Activated CD4-positive, alpha-beta T cell treated with anti-CD3 and anti-CD28 coated beads, Interleukin-10, Interleukin-2, amounts not matched to agents 100 ng/mL and 50 ng/mL, durations not matched to agents 16 hours and 8 hours (primary cell): Measurements from ENCODE around the gene LHX6.
A peak's percentile ranks its signal among the peaks of the same experiment; 100 is the strongest.

Experiments
- DNase-seq: peaks from one replicate; pipeline ENCODE4 v3.0.0-alpha.2; 2020

Gene LHX6

GRCh38 chr9:122228568-122229484 lies at the start of gene LHX6:
TSS of gene LHX6 (minus strand) at chr9:122228957. CDS start at chr9:122228740, 217 bp downstream.
- peak; percentile 16 for DNase-seq

- DNase-seq = no peak
Observed at GRCh38 chr9:122277285-122277897, 48.6 kb upstream of the LHX6 start.

- DNase-seq = no peak
Observed at GRCh38 chr9:122276096-122276495, 47.3 kb upstream of the LHX6 start.

- DNase-seq = no peak
Observed at GRCh38 chr9:122274055-122274454, 45.3 kb upstream of the LHX6 start.

GRCh38 chr9:122268041-122268814 lies 39.5 kb upstream of the LHX6 start:
- DNase-seq = no peak

- peak; percentile 63 for DNase-seq
Observed at GRCh38 chr9:122265149-122265915, 36.6 kb upstream of the LHX6 start.

- peak; percentile 93 for DNase-seq
Observed at GRCh38 chr9:122264360-122265148, 35.8 kb upstream of the LHX6 start, which contains the start of the genes MRRF and RBM18. TSS of gene MRRF (plus strand) at chr9:122264882. CDS start at chr9:122270892, 6,010 bp downstream. TSS of gene RBM18 (minus strand) at chr9:122264840. CDS start at chr9:122261492, 3,348 bp downstream.

- peak; percentile 2 for DNase-seq
Observed at GRCh38 chr9:122263699-122264349, 35.1 kb upstream of the LHX6 start.

GRCh38 chr9:122262073-122262472 lies 33.3 kb upstream of the LHX6 start:
- no peak for DNase-seq

GRCh38 chr9:122261469-122261881 lies 32.7 kb upstream of the LHX6 start:
- DNase-seq = no peak

GRCh38 chr9:122258886-122259415 lies 30.2 kb upstream of the LHX6 start:
- DNase-seq = no peak

GRCh38 chr9:122256206-122256605 lies 27.4 kb upstream of the LHX6 start:
- no peak for DNase-seq

- no peak for DNase-seq
Observed at GRCh38 chr9:122254761-122255160, 26.0 kb upstream of the LHX6 start.

GRCh38 chr9:122252796-122253195 lies 24.0 kb upstream of the LHX6 start:
- no peak for DNase-seq

- no peak for DNase-seq
Observed at GRCh38 chr9:122251351-122251750, 22.6 kb upstream of the LHX6 start.

- no peak for DNase-seq
Observed at GRCh38 chr9:122248448-122248865, 19.7 kb upstream of the LHX6 start.

GRCh38 chr9:122246666-122247065 lies 17.9 kb upstream of the LHX6 start:
- DNase-seq = no peak

GRCh38 chr9:122244349-122244748 lies 15.6 kb upstream of the LHX6 start:
- no peak for DNase-seq

- DNase-seq = no peak
Observed at GRCh38 chr9:122239722-122240121, 11.0 kb upstream of the LHX6 start.

- no peak for DNase-seq
Observed at GRCh38 chr9:122236681-122237080, 7.9 kb upstream of the LHX6 start.
